Neural crest cell (in vitro differentiated cells): Measurements from ENCODE around the gene ATP10B. TPM values are rescaled to one million over a fixed set of nuclear protein-coding genes. Genes with fewer than 3 reads are reported as not detected.
"Not testable (repeated sequence)": the region's sequence is repeated elsewhere in the genome, so short reads cannot be mapped to it uniquely, and the experiment has no call there.

ENCODE experiments used
- DNase-seq: peaks from one replicate; pipeline ENCODE4 v3.0.0; 2021; ENCODE audit warnings: low read depth, mixed read lengths, low spot score
- H3K27ac Mint-ChIP-seq: one replicate; pipeline ENCODE4 v1.8.0; 2021; ENCODE audit warnings: mild to moderate bottlenecking, mixed read lengths; ENCODE audit not compliant: unreplicated experiment
- H3K27me3 Mint-ChIP-seq: 2 replicates; pipeline ENCODE4 v1.8.0; 2021; ENCODE audit warnings: low read depth, mild to moderate bottlenecking, mixed read lengths
- H3K36me3 Mint-ChIP-seq: 2 replicates; pipeline ENCODE4 v1.8.0; 2021; ENCODE audit warnings: low read depth, mild to moderate bottlenecking, mixed read lengths
- H3K4me1 Mint-ChIP-seq: 2 replicates; pipeline ENCODE4 v1.8.0; 2021; ENCODE audit warnings: mixed read lengths
- H3K4me3 Mint-ChIP-seq: one replicate; pipeline ENCODE4 v1.8.0; 2021; ENCODE audit warnings: mild to moderate bottlenecking, mixed read lengths
- H3K9me3 Mint-ChIP-seq: 2 replicates; pipeline ENCODE4 v1.8.0; 2021; ENCODE audit warnings: mixed read lengths
- CTCF ChIP-seq: fragments of 200-600 bp; sonication (generic); conservative IDR thresholded peaks from 2 replicates; pipeline ENCODE4 v1.5.0; 2021; ENCODE audit warnings: antibody characterized with exemption, mild to moderate bottlenecking
- total RNA-seq: library from RNA; stranded (reverse); gene quantifications from 2 replicates; pipeline ENCODE4 v1.2.1, GENCODE V29; 2021

The ATP10B gene
- total RNA-seq, 1 donor from 2014 or later, result 10.8 TPM

DNA sequence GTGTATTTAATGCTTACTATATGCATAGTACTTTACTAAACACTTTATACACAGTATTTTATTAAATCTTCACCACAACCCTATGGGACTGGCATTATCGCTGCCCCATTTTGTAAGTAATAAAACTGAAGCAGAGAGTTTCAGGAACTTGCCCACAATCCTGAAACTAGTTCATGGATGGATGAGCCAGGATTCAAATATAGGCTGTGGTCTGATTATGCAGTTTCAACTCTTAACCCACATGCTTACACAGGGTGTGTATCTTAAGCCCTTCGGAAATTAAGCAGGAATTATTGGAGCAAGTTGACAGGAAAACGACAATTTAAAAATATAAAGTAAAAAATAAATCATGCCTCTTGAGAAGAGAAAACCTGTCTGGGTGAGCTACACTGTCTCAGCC is 109.0 kb downstream of the ATP10B start:
- Mint-ChIP-seq H3K27me3 (no peaks in the 10 kb centered on the region), H3K9me3 (no peaks in the 10 kb centered on the region), H3K4me1 (peaks cover 24% of the 10 kb centered on the region), H3K27ac (no peak overlapping the region), H3K36me3 (no peaks in the 10 kb centered on the region), H3K4me3 (no peak overlapping the region)
- no peak for TF ChIP-seq CTCF
- DNase-seq, result no peak

- no peaks in the 10 kb centered on the region for H3K9me3 Mint-ChIP-seq
- no peak for DNase-seq
- no peak for TF ChIP-seq CTCF
- H3K36me3 Mint-ChIP-seq, result no peaks in the 10 kb centered on the region
- peaks cover 18% of the 10 kb centered on the region for H3K4me1 Mint-ChIP-seq
- no peak overlapping the region for H3K27ac Mint-ChIP-seq
- H3K27me3 Mint-ChIP-seq, result no peaks in the 10 kb centered on the region
- no peak overlapping the region for H3K4me3 Mint-ChIP-seq
Measured at GRCh38 chr5:160742446-160742845, 109.6 kb downstream of the ATP10B start.

DNA sequence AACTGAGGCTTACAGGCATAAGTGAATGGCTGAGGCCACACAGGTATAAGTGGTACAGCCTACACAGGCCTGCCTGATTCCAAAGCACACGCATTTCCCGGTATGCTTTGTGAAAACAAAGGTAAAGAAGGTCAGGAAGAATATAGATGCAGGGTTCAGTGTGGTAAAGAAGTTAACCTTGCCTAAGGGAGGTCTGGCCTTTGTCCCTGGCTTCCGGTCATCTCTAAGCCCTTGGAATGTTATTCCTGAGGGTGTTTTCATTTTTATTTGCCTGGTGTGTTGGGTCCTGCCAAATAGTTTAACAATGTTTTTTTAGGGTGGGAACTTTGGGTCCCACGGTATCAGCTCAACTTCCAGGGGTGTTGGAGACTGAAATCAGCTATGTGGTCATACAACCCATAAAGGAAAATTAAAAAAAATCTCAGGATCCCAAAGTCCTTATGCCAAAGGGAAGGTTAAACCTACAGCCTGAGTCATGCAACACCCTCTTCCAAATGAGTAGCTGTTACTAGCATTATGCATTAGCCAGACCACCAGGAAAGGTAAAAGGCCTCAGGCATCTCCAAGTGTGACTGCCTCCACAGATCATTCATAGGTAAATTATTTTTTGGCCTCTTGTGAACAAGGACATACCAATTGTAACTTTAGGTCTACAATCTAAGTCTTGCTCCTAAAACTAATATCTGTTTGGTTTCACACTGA is 124.6 kb downstream of the ATP10B start:
- peaks cover 12% of the 10 kb centered on the region for H3K4me1 Mint-ChIP-seq
- peaks cover 7% of the 10 kb centered on the region for H3K9me3 Mint-ChIP-seq
- no peak for DNase-seq
- H3K27me3 Mint-ChIP-seq, result no peaks in the 10 kb centered on the region
- H3K4me3 Mint-ChIP-seq, result no peak overlapping the region
- no peaks in the 10 kb centered on the region for H3K36me3 Mint-ChIP-seq
- no peak overlapping the region for H3K27ac Mint-ChIP-seq
- TF ChIP-seq CTCF, result no peak

- Mint-ChIP-seq H3K27me3 (no peaks in the 10 kb centered on the region), H3K4me1 (peaks cover 12% of the 10 kb centered on the region), H3K36me3 (no peaks in the 10 kb centered on the region), H3K27ac (no peak overlapping the region), H3K4me3 (no peak overlapping the region), H3K9me3 (peaks cover 4% of the 10 kb centered on the region)
- no peak for DNase-seq
- no peak for TF ChIP-seq CTCF
Measured at GRCh38 chr5:160726721-160727120, 125.3 kb downstream of the ATP10B start.

DNA sequence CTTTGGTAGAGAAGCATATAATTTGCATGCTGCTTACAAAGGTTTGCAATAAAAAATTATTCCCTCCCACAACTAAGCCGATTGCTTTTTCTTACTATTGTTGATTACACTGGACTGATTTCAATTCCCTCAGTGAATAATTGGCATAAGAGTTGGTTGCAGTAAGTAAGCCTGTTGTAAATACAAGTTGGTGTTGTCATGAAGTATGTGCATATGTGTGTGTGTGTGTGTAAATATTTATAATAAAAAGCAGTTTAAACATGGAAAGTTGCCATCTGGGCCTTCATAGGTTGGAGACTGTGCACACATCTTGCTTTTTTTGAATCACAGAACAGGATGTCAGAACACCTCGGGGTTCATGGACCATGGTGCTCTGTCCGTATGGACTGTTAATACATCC is 131.2 kb downstream of the ATP10B start:
- no peak for DNase-seq
- no peak for TF ChIP-seq CTCF
- no peak overlapping the region for H3K27ac Mint-ChIP-seq
- H3K36me3 Mint-ChIP-seq, result no peaks in the 10 kb centered on the region
- H3K4me3 Mint-ChIP-seq, result no peak overlapping the region
- no peaks in the 10 kb centered on the region for H3K9me3 Mint-ChIP-seq
- H3K4me1 Mint-ChIP-seq, result no peaks in the 10 kb centered on the region
- no peaks in the 10 kb centered on the region for H3K27me3 Mint-ChIP-seq

GRCh38 chr5:160715508-160715907 is 136.5 kb downstream of the ATP10B start:
- DNase-seq, H3K4me1 Mint-ChIP-seq, H3K4me3 Mint-ChIP-seq, H3K36me3 Mint-ChIP-seq, H3K27ac Mint-ChIP-seq, H3K27me3 Mint-ChIP-seq, H3K9me3 Mint-ChIP-seq: not testable (repeated sequence)
